Left lung (tissue), 10 donors: ENCODE measurements around the gene RHEX. TPM values are rescaled to one million over a fixed set of nuclear protein-coding genes. Genes with fewer than 3 reads are reported as not detected.

ENCODE experiments used
- ATAC-seq: fragments of 200-7000 bp; cut with Tn5 transposase; one replicate; pipeline ENCODE4 v1.9.1; 2020; ENCODE audit warnings: moderate library complexity
- DNase-seq, 4 donors: peaks; one replicate each; pipeline ENCODE4 v3.0.0-alpha.2; 2013 to 2020
- H3K27ac ChIP-seq, 2 donors: fragments of 200-600 bp; sonication (generic) in 1 of 2; one replicate each; pipeline versions ENCODE4 v1.5.0 to v1.8.0; 2020 to 2021
- H3K27me3 ChIP-seq, 2 donors: fragments of 200-600 bp; sonication (generic) in 1 of 2; one replicate each; pipeline versions ENCODE4 v1.5.0 to v1.8.0; 2020 to 2021
- H3K36me3 ChIP-seq, 2 donors: fragments of 200-600 bp; sonication (generic) in 1 of 2; one replicate each; pipeline versions ENCODE4 v1.5.0 to v1.8.0; 2020 to 2021
- H3K4me1 ChIP-seq, 2 donors: fragments of 200-600 bp; one replicate each; pipeline ENCODE4 v1.8.0; 2021
- H3K4me3 ChIP-seq, 2 donors: fragments of 200-600 bp; sonication (generic) in 1 of 2; one replicate each; pipeline versions ENCODE4 v1.5.0 to v1.8.0; 2020 to 2021; ENCODE audit warnings: mild to moderate bottlenecking in 1 of 2
- H3K9me3 ChIP-seq, 2 donors: fragments of 200-600 bp; sonication (generic) in 1 of 2; one replicate each; pipeline versions ENCODE4 v1.5.0 to v1.8.0; 2020 to 2021
- intact Hi-C, 2 donors: fragments of 100-400 bp; cut with DNase I; formaldehyde crosslinking; loops; one replicate each; pipeline versions ENCODE4 v1.11.2 to v1.14.2; 2022
- polyA plus RNA-seq, 6 donors: library from polyadenylated mRNA; unstranded; fragments of 120-200 nt; gene quantifications; one replicate each; pipeline ENCODE4 v1.2.1, GENCODE V29; 2013; ENCODE audit not compliant: insufficient read length in 6 of 6
- total RNA-seq, 2 donors: library from RNA; stranded (reverse); fragmentation: NEBNext Ultra II Directional; extraction: Animal tissue kit (Norgen Biotek cat#: 25700); gene quantifications; one replicate each; pipeline ENCODE4 v1.2.1, GENCODE V29; 2021
- TF ChIP-seq, protein P1 (sequence below), 2 donors: fragments of 200-600 bp; sonication (generic) in 1 of 2; IDR thresholded peaks; one replicate each; pipeline versions ENCODE4 v1.5.0 to v1.8.0; 2021; ENCODE audit warnings: antibody characterized with exemption in 2 of 2
- donor health status: DM: no; HTN: yes; CAD: no.
- donor health status: DM: no; HTN: no; CAD: no.

The RHEX gene
- total and polyA plus RNA-seq, 8 donors, result 0.18 to 2.4 (median 0.32) TPM; not detected in 1

GRCh38 chr1:206065547-206066145 lies 12.7 kb downstream of the RHEX start:
- ATAC-seq, result no peak
- Histone ChIP-seq H3K9me3 (no peaks in the 10 kb centered on the region), H3K36me3 (no peaks in the 10 kb centered on the region), H3K27ac (no peak overlapping the region), H3K27me3 (no peaks in the 10 kb centered on the region), H3K4me1 (peaks cover 0 to 15% of the 10 kb centered on the region in 2 donors), H3K4me3 (no peak overlapping the region)
- no peak for DNase-seq
- TF ChIP-seq, protein P1, sequence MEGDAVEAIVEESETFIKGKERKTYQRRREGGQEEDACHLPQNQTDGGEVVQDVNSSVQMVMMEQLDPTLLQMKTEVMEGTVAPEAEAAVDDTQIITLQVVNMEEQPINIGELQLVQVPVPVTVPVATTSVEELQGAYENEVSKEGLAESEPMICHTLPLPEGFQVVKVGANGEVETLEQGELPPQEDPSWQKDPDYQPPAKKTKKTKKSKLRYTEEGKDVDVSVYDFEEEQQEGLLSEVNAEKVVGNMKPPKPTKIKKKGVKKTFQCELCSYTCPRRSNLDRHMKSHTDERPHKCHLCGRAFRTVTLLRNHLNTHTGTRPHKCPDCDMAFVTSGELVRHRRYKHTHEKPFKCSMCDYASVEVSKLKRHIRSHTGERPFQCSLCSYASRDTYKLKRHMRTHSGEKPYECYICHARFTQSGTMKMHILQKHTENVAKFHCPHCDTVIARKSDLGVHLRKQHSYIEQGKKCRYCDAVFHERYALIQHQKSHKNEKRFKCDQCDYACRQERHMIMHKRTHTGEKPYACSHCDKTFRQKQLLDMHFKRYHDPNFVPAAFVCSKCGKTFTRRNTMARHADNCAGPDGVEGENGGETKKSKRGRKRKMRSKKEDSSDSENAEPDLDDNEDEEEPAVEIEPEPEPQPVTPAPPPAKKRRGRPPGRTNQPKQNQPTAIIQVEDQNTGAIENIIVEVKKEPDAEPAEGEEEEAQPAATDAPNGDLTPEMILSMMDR (IDR thresholded peaks at IDR 0.05), result no peak
- intact Hi-C loops, result no loop called here

DNA sequence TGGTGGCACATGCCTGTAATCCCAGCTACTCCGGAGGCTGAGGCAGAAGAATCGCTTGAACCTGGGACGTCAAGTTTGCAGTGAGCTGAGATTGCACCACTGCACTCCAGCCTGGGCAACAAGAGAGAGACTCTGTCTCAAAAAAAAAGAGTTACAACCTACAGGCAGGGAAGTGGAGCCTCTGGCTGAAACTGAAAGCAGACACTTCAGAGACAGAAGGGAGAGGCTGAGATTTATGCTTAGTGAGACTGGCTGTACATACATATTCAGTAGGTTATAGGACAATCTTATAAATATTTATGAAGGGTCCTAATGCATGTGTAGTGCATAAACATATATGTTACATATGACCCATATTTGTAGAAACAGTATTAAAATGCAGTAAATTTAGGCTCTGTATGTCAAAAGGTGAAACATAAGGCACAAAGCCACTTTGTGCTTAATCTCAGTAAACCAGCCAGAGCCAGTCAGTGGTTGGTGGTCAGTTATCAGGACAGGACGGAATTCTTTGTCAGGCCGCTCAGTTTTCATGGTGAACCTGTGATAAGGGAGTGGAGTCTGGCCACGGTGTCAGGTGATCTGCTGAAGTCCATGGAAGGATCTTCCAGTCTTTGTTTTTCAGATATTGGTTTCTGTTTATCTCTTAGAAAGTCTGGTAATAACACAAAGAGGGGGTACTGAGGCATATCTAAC lies 13.7 kb downstream of the RHEX start:
- no peak overlapping the region for H3K4me3 ChIP-seq
- DNase-seq (no peak), ATAC-seq (peak; percentile 79)
- no peak overlapping the region for H3K27ac ChIP-seq
- no peaks in the 10 kb centered on the region for H3K27me3 ChIP-seq
- H3K4me1 ChIP-seq, result peaks cover 0 to 15% of the 10 kb centered on the region in 2 donors
- TF ChIP-seq, protein P1 (IDR thresholded peaks at IDR 0.05), result no peak
- intact Hi-C loops, result no loop called here
- H3K36me3 ChIP-seq, result no peaks in the 10 kb centered on the region
- H3K9me3 ChIP-seq, result no peaks in the 10 kb centered on the region

DNA sequence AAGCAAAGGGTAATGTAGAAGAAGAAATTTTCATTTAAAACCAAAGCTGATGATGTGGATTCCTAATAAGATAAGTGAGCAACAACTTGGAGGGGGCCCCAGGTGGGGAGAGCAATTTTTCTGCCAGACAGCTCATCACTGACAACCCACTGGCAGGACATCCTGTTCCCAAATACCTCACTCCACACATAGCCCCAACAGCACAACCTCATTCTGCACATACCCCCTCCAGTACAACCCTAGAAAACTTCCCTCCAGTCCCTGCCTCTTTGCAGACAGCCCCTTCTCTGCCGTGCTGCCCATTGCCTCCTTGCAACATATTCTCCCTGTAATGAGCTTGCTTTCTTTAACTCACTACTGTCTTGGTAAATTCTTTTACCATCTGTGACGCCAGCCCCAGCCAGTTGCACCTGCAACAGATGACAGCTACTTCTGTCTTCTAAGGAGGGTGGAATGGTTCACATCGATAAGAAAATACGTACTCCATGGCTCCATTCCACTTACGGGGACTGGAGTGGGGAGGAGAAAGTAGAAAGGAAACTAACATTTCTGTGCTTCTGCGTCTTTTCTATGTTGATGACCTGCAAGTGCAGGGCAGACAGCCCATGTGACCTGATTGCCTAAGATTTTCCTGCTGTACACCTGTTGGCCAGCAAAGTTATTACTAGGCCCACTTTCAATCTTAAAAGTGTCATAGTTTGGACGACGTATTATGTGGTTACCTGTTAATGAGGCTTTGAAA lies 14.7 kb downstream of the RHEX start:
- Histone ChIP-seq H3K4me3 (no peak overlapping the region), H3K4me1 (peaks cover 0 to 15% of the 10 kb centered on the region in 2 donors), H3K27ac (peak overlapping the region in 1 of 2 donors; percentile 26), H3K36me3 (no peaks in the 10 kb centered on the region), H3K27me3 (no peaks in the 10 kb centered on the region), H3K9me3 (no peaks in the 10 kb centered on the region)
- peak in 2 of 4 donors; percentile 40 to 56 for DNase-seq
- ATAC-seq, result peak; percentile 88
- TF ChIP-seq, protein P1 (IDR thresholded peaks at IDR 0.05), result no peak
- intact Hi-C loops, result no loop called here

DNA sequence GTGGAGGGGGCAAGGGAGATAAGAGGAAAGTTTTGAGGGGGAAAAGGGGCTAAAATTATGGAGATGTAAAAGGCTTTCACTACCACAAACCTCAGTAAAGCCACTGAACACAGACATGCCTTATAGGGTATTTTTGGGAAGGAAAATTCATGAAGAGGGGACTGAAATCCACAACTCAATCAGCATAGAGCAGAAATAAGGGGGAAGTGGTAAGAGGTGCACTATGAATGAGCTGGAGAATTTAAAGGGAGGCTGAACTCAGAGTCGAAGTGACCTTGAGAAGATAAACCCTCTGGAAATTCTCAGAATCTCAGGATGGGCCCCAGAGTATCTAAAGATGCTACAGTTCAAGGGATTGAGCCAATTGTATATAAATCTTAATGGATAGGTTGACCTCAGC lies 15.3 kb downstream of the RHEX start:
- no peak for ATAC-seq
- intact Hi-C loops, result no loop called here
- TF ChIP-seq, protein P1 (IDR thresholded peaks at IDR 0.05), result no peak
- Histone ChIP-seq H3K36me3 (no peaks in the 10 kb centered on the region), H3K4me3 (no peak overlapping the region), H3K4me1 (peaks cover 0 to 15% of the 10 kb centered on the region in 2 donors), H3K9me3 (no peaks in the 10 kb centered on the region), H3K27me3 (no peaks in the 10 kb centered on the region), H3K27ac (peak overlapping the region in 1 of 2 donors; percentile 26)
- no peak for DNase-seq
